ENCODE results near the gene SPCS2.
"Not testable (repeated sequence)": the region's sequence is repeated elsewhere in the genome, so short reads cannot be mapped to it uniquely, and the experiment has no call there.

SPCS2 gene

GRCh38 chr11:74950374-74950969, 1.4 kb downstream of the SPCS2 start:
- DNase-seq = no peak

GRCh38 chr11:74951226-74951625, 2.2 kb downstream of the SPCS2 start:
- DNase-seq = no peak

- DNase-seq = no peak
Measured at GRCh38 chr11:74952752-74953151, 3.7 kb downstream of the SPCS2 start.

- DNase-seq = no peak
Measured at GRCh38 chr11:74953451-74953850, 4.4 kb downstream of the SPCS2 start.

- DNase-seq = no peak
Measured at GRCh38 chr11:74954199-74954598, 5.1 kb downstream of the SPCS2 start.

- DNase-seq = no peak
Measured at GRCh38 chr11:74956397-74957015, 7.4 kb downstream of the SPCS2 start.

GRCh38 chr11:74957937-74958629, 9.0 kb downstream of the SPCS2 start:
- DNase-seq = no peak

- DNase-seq = not testable (repeated sequence)
Measured at GRCh38 chr11:74960128-74960527, 11.1 kb downstream of the SPCS2 start.

- DNase-seq = no peak
Measured at GRCh38 chr11:74966651-74967050, 17.6 kb downstream of the SPCS2 start.

GRCh38 chr11:74970852-74971395, 21.9 kb downstream of the SPCS2 start:
- DNase-seq = no peak

- DNase-seq = no peak
Measured at GRCh38 chr11:74971424-74971823, 22.4 kb downstream of the SPCS2 start.

- no peak for DNase-seq
Measured at GRCh38 chr11:74978041-74978440, 29.0 kb downstream of the SPCS2 start.

GRCh38 chr11:74980634-74981033, 31.6 kb downstream of the SPCS2 start:
- DNase-seq = no peak

- no peak for DNase-seq
Measured at GRCh38 chr11:74981888-74982287, 32.8 kb downstream of the SPCS2 start.

GRCh38 chr11:74984070-74984469, 35.0 kb downstream of the SPCS2 start:
- no peak for DNase-seq

- no peak for DNase-seq
Measured at GRCh38 chr11:74984730-74985129, 35.7 kb downstream of the SPCS2 start.

- peak; percentile 88 for DNase-seq
Measured at GRCh38 chr11:74988541-74989259, 39.6 kb downstream of the SPCS2 start, which contains the start of gene NEU3. Gene NEU3 (plus strand): TSS chr11:74988933. CDS start chr11:74989061, 128 bp downstream.

- no peak for DNase-seq
Measured at GRCh38 chr11:74989260-74989638, 40.2 kb downstream of the SPCS2 start.

GRCh38 chr11:74990150-74990549, 41.1 kb downstream of the SPCS2 start:
- DNase-seq = not testable (repeated sequence)

GRCh38 chr11:74990941-74991340, 41.9 kb downstream of the SPCS2 start:
- DNase-seq = no peak

GRCh38 chr11:74992852-74993251, 43.8 kb downstream of the SPCS2 start:
- no peak for DNase-seq

- DNase-seq = no peak
Measured at GRCh38 chr11:75000975-75001354, 51.9 kb downstream of the SPCS2 start.

GRCh38 chr11:75001686-75002085, 52.6 kb downstream of the SPCS2 start:
- DNase-seq = no peak
